Amniotic epithelial cell (primary cell): ENCODE results near the gene KIAA1217.
A peak's percentile ranks its signal among the peaks of the same experiment; 100 is the strongest.

Experiments used
- DNase-seq: peaks from one replicate; pipeline ENCODE4 v3.0.0-alpha.2; 2010; ENCODE audit warnings: low read depth

The KIAA1217 gene

GRCh38 chr10:24370877-24371276 is 161.9 kb downstream of the KIAA1217 start:
- DNase-seq, result no peak

GRCh38 chr10:24371396-24371795 is 162.5 kb downstream of the KIAA1217 start:
- no peak for DNase-seq

GRCh38 chr10:24374134-24374915 is 165.4 kb downstream of the KIAA1217 start:
- peak; percentile 89 for DNase-seq

GRCh38 chr10:24375510-24375909 is 166.6 kb downstream of the KIAA1217 start:
- DNase-seq, result no peak

- DNase-seq, result no peak
Measured at GRCh38 chr10:24376731-24377130, 167.8 kb downstream of the KIAA1217 start.

GRCh38 chr10:24378126-24378920 is 169.4 kb downstream of the KIAA1217 start:
- DNase-seq, result no peak

- peak; percentile 61 for DNase-seq
Measured at GRCh38 chr10:24381235-24382010, 172.5 kb downstream of the KIAA1217 start.

GRCh38 chr10:24382045-24382444 is 173.1 kb downstream of the KIAA1217 start:
- DNase-seq, result no peak

- DNase-seq, result no peak
Measured at GRCh38 chr10:24382596-24382978, 173.6 kb downstream of the KIAA1217 start.

GRCh38 chr10:24382979-24383663 is 174.2 kb downstream of the KIAA1217 start:
- peak; percentile 87 for DNase-seq

- peak; percentile 100 for DNase-seq
Measured at GRCh38 chr10:24383681-24384106, 174.8 kb downstream of the KIAA1217 start.

GRCh38 chr10:24384954-24385353 is 176.0 kb downstream of the KIAA1217 start:
- DNase-seq, result peak; percentile 63

- peak; percentile 100 for DNase-seq
Measured at GRCh38 chr10:24385776-24386175, 176.8 kb downstream of the KIAA1217 start.

- no peak for DNase-seq
Measured at GRCh38 chr10:24390146-24390700, 181.3 kb downstream of the KIAA1217 start.

GRCh38 chr10:24390746-24391145 is 181.8 kb downstream of the KIAA1217 start:
- peak; percentile 92 for DNase-seq

GRCh38 chr10:24393201-24393600 is 184.3 kb downstream of the KIAA1217 start:
- peak; percentile 100 for DNase-seq

- DNase-seq, result peak; percentile 54
Measured at GRCh38 chr10:24394461-24395190, 185.7 kb downstream of the KIAA1217 start.

GRCh38 chr10:24396396-24396795 is 187.5 kb downstream of the KIAA1217 start:
- DNase-seq, result peak; percentile 24

GRCh38 chr10:24397662-24398061 is 188.7 kb downstream of the KIAA1217 start:
- no peak for DNase-seq

- DNase-seq, result no peak
Measured at GRCh38 chr10:24404567-24404966, 195.6 kb downstream of the KIAA1217 start.

GRCh38 chr10:24405635-24406034 is 196.7 kb downstream of the KIAA1217 start:
- no peak for DNase-seq
